Measurements from ENCODE around the gene ROBO2.

ROBO2 gene

GRCh38 chr3:77601823-77602415 lies 562.0 kb downstream of the ROBO2 start:
- no peak for DNase-seq

DNA sequence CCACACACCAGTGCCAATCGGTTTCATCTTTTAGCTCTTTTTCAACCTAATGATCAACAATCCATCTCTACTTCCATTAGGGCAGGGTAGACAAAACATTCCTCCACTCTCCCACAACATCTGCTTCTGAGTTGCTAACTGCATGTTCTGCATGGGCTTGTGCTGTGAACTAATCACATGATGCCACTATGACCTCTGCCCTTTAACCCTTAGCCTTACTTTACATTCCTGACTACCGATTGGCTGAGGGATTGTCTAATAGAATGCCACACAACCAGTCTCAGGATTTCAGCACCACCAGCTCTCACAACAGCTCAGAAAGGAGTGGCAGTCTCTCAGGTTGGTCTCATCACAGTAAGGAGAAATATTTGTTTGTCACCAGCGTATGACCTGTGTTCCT lies 562.8 kb downstream of the ROBO2 start:
- no peak for DNase-seq

- no peak for DNase-seq
Measured at GRCh38 chr3:77605308-77605707, 565.4 kb downstream of the ROBO2 start.

DNA sequence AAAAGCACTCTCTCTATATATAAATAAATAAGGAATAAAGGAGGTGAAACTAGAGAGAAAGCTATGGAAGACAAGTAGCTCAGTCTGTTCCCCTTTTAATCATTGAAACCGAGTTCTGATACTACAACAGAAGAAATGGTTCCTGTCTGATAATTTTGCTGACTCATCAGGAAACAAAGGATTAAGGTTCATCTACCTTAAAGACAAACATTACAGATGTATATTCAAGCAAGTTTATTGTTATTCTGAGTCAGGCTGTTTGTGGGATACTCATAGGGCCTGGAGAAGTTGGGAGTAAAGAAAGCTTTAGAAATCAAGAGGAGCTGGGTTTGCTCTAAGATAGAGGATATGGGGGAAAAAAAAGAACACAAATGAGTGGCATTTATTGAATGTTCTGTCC lies 566.0 kb downstream of the ROBO2 start:
- DNase-seq = no peak

- no peak for DNase-seq
Measured at GRCh38 chr3:77606372-77606771, 566.5 kb downstream of the ROBO2 start.

DNA sequence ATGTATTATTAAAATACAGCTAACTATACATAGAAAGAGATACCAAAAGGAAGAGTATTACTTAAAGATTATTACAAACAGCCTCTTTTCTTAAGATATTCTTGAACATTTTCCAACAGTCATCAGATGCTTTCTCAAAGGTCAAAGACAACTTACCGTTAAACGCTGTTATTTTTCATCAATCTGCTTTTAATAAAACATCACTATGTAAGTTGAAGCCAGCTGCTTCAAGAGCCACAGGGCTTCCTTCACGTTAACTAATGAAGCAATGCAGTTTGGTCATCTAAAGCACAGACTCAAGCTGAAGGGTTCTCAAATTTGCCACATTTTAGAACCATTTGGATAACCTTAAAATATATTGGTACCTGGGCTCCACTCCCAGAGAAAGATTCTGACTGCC lies 578.8 kb downstream of the ROBO2 start:
- no peak for DNase-seq

DNA sequence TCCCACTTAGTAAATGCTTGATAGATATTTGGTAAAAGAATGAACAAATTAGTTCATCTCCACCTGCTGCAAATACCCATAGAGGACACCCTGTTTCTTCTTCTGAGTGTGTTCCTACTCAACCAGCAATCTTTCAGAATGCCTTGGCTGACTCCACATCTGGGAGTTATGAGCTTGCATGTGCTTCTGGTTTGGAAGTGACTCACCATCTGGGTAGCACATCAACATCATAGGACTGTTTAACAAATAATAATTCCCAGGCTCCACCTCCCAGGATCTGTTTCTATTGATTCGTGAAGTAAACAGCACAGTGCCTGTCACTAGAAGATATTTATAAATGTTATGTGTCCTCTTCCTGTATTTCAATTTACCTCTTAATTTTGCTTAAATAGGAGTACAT lies 580.1 kb downstream of the ROBO2 start:
- DNase-seq = no peak

DNA sequence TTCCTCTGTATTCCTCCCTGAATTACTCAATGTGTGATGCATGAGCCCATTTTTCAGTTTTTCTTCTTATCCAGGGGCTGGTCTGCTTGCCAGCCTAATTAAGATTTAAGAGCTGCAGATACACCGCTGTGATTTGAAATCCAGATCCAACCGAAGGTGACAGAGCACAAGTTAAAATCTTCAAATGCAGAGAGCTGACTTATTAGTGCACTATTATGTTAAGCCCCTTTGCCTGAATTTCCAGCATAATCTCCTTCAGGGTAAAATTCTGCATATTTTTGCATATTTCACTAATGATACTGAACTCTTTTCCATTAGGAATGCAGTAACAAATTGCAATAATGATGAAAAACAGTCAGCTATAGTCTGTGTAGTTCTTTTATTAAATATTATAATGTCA lies 583.6 kb downstream of the ROBO2 start:
- DNase-seq = no peak

DNA sequence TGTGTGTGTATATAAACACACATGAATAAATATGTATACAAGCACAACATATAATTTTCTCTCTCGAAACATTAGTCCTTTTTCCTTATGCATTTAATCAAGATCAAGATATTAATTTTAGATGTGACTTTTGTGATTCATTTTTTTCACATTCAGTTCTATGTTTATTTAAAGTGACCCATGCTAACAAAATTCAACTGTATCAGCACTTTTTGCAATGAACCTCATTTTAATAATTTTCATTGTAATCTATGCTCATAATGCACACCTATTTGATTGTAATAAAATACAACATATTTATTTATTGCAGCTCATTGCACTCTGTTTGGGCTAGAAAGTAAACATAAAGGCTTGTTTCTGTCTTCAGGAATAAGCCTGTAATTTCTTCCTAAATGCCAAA lies 586.3 kb downstream of the ROBO2 start:
- DNase-seq = no peak

DNA sequence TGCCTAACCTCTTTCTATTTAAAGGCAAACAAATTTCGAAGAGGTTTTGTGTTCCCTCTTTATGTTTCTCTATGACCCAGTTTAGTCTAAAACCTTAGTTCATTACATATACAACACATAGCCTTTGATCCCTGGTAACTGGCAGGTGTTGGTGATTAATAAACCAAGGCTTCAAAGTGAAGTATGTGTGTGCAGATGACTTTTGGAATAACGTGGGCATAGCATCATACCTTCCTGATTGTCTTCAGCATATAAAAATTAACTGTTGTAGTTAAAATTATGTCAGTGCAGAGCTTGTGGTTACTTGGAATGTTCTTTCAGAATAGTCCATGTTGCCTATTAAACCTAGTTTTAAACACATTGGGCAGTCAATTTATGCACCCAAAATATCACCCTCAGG lies 608.3 kb downstream of the ROBO2 start:
- DNase-seq = no peak

- DNase-seq = no peak
Measured at GRCh38 chr3:77648664-77649063, 608.8 kb downstream of the ROBO2 start.

DNA sequence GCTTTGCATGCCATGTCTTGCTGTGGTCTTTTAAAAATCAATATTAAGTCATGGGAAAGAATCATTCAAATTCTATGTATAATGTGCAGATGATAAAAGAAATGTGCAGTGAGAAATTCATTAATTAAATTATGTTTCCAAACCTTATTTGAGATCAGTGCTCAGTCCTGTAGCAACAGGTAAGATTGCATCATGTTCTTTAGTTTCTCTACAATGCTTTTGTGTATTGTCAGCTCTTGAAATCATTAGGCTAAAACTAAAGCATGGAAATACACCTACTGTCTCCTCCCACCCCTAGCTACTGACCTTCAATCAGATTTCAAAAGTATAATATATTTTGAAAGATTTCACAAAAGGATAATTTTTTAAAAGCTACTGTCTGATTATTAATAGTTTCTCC lies 612.7 kb downstream of the ROBO2 start:
- DNase-seq = no peak

DNA sequence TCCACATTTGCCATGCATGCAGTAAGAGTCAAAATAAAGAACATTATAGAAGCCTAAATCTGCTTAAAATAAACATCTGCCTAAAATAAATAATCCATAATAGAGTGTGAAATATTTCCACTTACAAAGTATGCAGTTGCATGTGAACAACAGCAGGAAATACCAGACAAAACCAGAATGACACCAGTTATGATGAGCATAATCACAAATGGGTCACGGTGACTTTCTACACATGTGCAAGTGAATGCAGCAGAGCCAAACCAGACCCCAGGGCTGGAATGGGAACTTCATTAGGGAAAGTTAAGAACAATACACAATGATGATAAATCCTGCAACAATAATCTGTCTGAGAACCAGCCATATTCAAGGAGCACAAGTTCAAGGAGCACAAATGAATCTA lies 615.5 kb downstream of the ROBO2 start:
- DNase-seq = no peak

- no peak for DNase-seq
Measured at GRCh38 chr3:77660718-77661117, 620.8 kb downstream of the ROBO2 start.

- DNase-seq = peak; percentile 60
Measured at GRCh38 chr3:77667901-77668300, 628.0 kb downstream of the ROBO2 start.

DNA sequence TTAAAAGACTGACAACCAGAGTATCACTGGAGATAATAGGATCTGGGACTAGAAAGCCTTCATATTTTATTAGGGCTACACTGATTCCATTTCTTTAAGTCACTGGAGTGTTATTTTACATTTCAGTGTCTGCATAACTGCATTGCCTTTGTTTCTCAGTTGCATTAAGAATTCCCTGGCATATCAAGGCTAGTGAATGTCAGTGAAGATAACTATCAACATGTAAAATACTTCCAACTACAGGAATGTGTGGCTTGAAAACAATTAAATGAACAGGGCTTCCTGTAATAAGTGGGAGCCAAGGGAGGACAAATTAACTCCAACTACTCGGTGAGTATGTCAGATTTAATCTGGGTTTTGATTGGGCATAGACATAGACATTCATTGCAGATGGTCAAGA lies 628.5 kb downstream of the ROBO2 start:
- peak; percentile 43 for DNase-seq

DNA sequence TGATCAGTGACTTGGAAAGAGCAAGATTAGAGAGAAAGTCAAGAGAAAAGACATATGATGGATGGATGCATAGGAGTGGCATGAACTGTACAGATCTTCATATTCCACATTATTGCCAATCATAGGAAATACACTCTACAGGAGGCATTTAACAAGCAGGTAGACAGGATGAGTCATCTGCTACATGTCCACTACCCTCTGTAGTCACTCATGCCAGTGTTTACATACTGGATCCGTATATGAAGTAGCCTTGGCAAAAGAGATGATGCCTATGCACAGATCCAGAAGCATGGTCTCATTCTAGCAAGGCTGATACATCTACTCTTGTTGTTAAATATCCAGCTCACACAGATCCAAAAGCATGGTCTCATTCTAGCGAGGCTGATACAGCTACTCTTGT lies 632.1 kb downstream of the ROBO2 start:
- no peak for DNase-seq

DNA sequence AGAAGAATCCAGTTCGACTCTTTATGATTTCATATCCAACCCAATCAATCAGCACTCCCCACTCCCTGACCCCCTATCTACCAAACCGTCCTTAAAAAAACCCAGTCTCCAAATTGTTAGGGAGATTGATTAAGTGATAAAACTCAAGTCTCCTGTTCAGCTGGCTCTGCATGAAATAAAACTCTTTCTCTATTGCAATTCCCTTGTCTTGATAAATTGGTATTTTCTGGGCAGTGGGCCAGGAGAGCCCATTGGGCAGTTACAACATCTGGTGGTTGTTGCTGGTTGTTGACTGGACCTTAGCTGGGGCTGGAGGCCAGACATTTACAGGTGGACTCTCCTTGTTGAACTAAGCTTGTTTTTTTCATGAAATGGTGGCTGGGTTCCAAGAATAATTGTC lies 642.3 kb downstream of the ROBO2 start:
- DNase-seq = no peak

GRCh38 chr3:77684115-77684514 lies 644.2 kb downstream of the ROBO2 start:
- DNase-seq = no peak

DNA sequence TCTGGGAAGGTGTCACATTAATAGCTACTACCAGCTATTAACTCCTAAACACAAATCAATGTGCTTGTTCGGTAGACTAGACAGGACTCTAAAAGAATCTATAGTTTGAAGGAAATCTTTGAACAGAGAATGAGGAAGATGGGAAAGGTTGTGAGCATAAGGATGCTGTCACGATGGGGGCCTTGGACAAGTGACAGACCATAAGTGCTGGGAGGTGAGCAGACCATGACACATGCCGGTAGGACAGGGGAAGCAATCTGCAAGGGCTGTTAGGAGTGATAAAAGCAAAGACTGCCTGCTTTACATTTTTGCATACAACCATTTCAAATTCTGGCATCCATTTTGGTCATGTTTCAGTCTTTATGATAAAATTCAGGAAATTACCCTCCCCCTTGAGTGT lies 645.8 kb downstream of the ROBO2 start:
- DNase-seq = no peak

DNA sequence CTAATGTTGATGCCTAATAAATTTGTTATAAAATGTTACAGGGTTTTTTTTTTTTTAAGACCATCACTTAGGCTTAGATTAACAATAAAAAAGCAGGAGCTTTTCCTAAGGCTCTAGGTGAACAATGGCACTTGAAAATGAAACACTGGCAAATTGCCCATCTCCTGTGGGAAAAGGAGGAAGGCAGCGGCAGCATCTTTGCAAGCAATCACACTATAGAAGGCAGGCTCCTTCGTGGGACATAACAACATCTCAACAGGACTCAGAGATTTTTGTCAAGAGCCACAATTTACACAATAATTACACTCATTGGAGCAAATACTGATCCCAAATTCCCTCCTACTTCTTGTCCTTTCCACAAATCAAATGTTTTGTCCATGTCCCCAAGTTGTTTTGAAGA lies 646.7 kb downstream of the ROBO2 start:
- DNase-seq = no peak

DNA sequence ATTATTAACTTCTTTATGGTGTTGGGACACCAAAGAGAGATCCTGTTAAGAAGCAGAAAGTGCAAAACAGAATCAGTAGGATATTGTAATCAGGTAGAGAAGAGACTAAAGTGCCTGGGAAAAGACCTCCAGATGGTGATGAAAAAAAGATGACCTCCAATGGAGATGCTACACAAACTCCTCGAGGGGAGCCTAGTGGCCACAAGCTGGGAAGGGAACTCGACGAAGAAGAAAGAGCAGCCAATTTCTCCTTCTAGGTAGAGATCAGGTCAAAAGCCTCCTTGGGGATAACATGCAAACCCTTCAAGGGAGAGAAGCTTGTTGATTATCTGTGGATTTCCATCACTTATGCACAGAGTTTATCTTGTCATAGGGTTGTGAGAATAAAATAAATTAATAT lies 647.6 kb downstream of the ROBO2 start:
- DNase-seq = no peak

- peak; percentile 34 for DNase-seq
Measured at GRCh38 chr3:77690284-77690845, 650.5 kb downstream of the ROBO2 start.

DNA sequence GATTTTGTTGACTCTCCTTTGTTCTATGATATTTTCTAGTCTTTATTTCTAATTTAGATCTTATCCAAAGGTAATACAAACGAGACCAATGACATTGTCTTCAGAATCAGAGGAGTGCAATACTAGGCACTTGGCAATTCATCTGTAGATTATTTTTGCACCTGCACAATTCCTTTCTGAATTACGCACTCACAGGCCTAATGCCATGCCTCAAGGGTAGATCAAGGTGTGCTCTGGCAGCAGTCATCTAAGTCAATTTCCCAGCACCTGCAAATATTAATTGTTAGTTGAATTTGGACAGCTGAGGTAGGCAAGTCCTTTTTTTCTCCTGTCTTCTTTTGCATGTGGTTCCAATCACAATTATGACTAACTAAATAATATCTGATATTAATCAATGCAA lies 653.2 kb downstream of the ROBO2 start:
- DNase-seq = no peak

DNA sequence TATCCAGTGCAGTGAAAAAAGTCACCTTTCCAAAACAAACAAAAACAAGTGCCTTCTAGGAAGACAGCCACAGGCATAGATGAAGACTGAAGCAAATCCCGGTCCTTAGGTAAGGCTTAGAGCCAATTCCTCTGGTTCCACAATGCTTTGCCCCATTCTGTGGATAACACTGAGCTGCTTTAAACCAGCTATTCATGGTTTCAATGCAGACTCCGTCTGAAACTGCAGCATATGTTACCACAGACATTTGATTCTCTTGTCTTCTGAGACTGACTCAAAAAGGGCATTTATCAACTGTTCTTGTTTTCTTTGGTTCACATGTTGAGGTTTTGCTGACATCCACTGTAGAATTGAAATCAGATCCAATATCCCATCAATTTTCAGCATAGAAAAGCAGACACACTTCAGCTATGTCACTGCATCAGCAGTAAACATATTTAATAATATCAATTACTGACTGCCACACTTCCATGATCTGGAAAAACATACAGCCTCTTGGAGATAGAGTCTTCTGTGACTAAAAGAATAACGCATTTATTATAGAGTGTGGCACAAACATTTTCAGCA lies 659.3 kb downstream of the ROBO2 start:
- DNase-seq = no peak

All from retina (tissue), 1 donor.